ENCODE data around the gene NADK2. TPM values are rescaled to one million over a fixed set of nuclear protein-coding genes. Genes with fewer than 3 reads are reported as not detected.
A peak's percentile ranks its signal among the peaks of the same experiment; 100 is the strongest.

The NADK2 gene
- total and polyA plus RNA-seq, 9 of the 15 experiments (the other 6 are each of a cell fraction or from before 2014, with no cell fraction given), result 10.6 to 41.0 (median 24.0) TPM

DNA sequence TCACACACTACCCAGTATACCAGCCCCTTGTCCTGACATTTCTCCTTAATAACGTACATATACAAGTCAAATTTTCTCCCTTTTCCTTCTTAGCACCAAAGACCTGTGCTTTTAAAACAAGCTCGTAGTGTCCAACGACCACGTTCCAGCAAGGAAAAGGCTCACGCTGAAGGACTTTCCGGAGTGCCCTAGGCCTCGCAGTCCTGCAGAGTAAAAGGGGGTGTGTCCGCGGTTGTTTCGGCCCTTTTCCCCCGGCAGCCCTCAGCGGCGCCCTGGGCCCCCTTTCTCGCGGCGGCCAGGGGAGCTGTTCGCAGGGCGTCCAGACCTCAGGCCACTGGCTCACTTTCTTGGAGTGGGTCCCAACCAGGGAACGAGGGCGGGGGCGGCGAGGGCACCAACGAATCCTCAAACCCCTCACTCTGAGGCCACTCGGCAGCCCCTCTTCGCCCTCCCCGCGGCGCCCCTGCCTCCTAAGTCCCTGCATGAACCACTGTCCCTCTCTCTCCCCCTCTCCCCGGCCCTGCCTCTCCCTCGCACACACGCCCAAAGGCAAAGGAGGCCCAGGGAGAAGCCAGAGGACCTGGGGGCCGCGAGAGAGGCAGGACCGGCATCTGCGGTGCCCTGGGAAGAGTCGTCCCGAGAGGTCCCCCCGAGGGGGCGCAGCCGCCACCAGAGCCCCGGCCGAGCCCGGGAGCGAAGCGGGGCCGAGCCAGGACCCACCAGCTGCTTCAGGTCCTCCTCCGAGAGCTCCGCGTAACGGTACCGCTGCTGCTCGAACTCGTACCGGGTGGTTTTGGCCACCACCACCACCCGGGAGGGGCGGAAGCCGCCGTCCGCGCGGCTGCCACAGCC is 720 bp downstream of the NADK2 start (continued):
- TF ChIP-seq ELK3 (CRISPR knock-in tag; IDR thresholded peaks at IDR 0.05), result no peak
- no peak for TF ChIP-seq HOXB6 (CRISPR knock-in tag; IDR thresholded peaks at IDR 0.05; ENCODE audit: borderline replicate concordance)
- no peak for TF ChIP-seq FIP1L1 (IDR thresholded peaks at IDR 0.05; ENCODE audit: low read depth, low read length, poor library complexity, severe bottlenecking)
- TF ChIP-seq, protein P1, sequence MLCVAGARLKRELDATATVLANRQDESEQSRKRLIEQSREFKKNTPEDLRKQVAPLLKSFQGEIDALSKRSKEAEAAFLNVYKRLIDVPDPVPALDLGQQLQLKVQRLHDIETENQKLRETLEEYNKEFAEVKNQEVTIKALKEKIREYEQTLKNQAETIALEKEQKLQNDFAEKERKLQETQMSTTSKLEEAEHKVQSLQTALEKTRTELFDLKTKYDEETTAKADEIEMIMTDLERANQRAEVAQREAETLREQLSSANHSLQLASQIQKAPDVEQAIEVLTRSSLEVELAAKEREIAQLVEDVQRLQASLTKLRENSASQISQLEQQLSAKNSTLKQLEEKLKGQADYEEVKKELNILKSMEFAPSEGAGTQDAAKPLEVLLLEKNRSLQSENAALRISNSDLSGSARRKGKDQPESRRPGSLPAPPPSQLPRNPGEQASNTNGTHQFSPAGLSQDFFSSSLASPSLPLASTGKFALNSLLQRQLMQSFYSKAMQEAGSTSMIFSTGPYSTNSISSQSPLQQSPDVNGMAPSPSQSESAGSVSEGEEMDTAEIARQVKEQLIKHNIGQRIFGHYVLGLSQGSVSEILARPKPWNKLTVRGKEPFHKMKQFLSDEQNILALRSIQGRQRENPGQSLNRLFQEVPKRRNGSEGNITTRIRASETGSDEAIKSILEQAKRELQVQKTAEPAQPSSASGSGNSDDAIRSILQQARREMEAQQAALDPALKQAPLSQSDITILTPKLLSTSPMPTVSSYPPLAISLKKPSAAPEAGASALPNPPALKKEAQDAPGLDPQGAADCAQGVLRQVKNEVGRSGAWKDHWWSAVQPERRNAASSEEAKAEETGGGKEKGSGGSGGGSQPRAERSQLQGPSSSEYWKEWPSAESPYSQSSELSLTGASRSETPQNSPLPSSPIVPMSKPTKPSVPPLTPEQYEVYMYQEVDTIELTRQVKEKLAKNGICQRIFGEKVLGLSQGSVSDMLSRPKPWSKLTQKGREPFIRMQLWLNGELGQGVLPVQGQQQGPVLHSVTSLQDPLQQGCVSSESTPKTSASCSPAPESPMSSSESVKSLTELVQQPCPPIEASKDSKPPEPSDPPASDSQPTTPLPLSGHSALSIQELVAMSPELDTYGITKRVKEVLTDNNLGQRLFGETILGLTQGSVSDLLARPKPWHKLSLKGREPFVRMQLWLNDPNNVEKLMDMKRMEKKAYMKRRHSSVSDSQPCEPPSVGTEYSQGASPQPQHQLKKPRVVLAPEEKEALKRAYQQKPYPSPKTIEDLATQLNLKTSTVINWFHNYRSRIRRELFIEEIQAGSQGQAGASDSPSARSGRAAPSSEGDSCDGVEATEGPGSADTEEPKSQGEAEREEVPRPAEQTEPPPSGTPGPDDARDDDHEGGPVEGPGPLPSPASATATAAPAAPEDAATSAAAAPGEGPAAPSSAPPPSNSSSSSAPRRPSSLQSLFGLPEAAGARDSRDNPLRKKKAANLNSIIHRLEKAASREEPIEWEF (CRISPR knock-in tag; IDR thresholded peaks at IDR 0.05), result no peak
- peak; percentile 84 for TF ChIP-seq POLR2G (IDR thresholded peaks at IDR 0.05; ENCODE audit: low read depth, low read length)
- no peak for TF ChIP-seq CCAR2 (IDR thresholded peaks at IDR 0.05; ENCODE audit: low read depth, low read length)
- 0 out of 2 replicates have a peak, but pooled peaks have one; percentile 45 for TF ChIP-seq ZNF280B (CRISPR knock-in tag; IDR thresholded peaks at IDR 0.05)
- peak; percentile 41 for TF ChIP-seq KDM5B (IDR thresholded peaks at IDR 0.05; ENCODE audit: insufficient replicate concordance, low read depth, low read length)
- TF ChIP-seq POLR2AphosphoS5 (IDR thresholded peaks at IDR 0.05; ENCODE audit: control insufficient read depth, insufficient read depth, low read depth, low read length), result peak; percentile 39; the same call in 1 of the 2 replicates
- no peak for TF ChIP-seq STAG1 (CRISPR knock-in tag; IDR thresholded peaks at IDR 0.05; ENCODE audit: borderline replicate concordance)
- no peak for TF ChIP-seq MTA2 (IDR thresholded peaks at IDR 0.05; ENCODE audit: low read depth)
- TF ChIP-seq ERF (CRISPR knock-in tag; IDR thresholded peaks at IDR 0.05), result no peak; the same call in 1 of the 2 replicates
- TF ChIP-seq, protein P2, sequence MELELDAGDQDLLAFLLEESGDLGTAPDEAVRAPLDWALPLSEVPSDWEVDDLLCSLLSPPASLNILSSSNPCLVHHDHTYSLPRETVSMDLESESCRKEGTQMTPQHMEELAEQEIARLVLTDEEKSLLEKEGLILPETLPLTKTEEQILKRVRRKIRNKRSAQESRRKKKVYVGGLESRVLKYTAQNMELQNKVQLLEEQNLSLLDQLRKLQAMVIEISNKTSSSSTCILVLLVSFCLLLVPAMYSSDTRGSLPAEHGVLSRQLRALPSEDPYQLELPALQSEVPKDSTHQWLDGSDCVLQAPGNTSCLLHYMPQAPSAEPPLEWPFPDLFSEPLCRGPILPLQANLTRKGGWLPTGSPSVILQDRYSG (tag; conservative IDR thresholded peaks at IDR 0.05; ENCODE audit: low read depth), result no peak
- no peak for TF ChIP-seq KLF16 (IDR thresholded peaks at IDR 0.05)
- no peak for TF ChIP-seq PRPF4 (IDR thresholded peaks at IDR 0.05; ENCODE audit: insufficient read depth, low read depth, low read length, poor library complexity, severe bottlenecking)
- TF ChIP-seq CEBPG (CRISPR knock-in tag; IDR thresholded peaks at IDR 0.05), result no peak
- TF ChIP-seq CEBPG (tag; conservative IDR thresholded peaks at IDR 0.05 in 1 of 2, IDR thresholded peaks at IDR 0.05 in 1 of 2), result no peak

Measured in K562 (cell line).